Mesenchymal stem cell (in vitro differentiated cells and primary cell): ENCODE results near the gene PXMP4.
A peak's percentile ranks its signal among the peaks of the same experiment; 100 is the strongest.

Source experiments
- DNase-seq: peaks from one replicate; pipeline ENCODE4 v3.0.0-alpha.2; 2013
- H2AFZ ChIP-seq: one replicate; pipeline ENCODE4 v1.6.1; 2013; ENCODE audit warnings: low read depth, mild to moderate bottlenecking, control low read depth, inconsistent platforms, low read length, moderate library complexity
- H2AK5ac ChIP-seq: 2 replicates; pipeline ENCODE4 v1.6.1; 2013; ENCODE audit warnings: low read length, moderate library complexity, mild to moderate bottlenecking, inconsistent platforms; ENCODE audit not compliant: severe bottlenecking
- H2BK120ac ChIP-seq: one replicate; pipeline ENCODE4 v1.6.1; 2013; ENCODE audit warnings: low read depth, mild to moderate bottlenecking, inconsistent platforms, low read length, moderate library complexity
- H2BK12ac ChIP-seq, 2 experiments: one replicate each; pipeline ENCODE4 v1.6.1; 2013; ENCODE audit warnings: inconsistent platforms in 2 of 2, low read length in 2 of 2, mild to moderate bottlenecking in 2 of 2, moderate library complexity in 2 of 2, control low read depth in 1 of 2
- H2BK15ac ChIP-seq: one replicate; pipeline ENCODE4 v1.6.1; 2013; ENCODE audit warnings: mild to moderate bottlenecking, low read depth, inconsistent platforms; ENCODE audit not compliant: poor library complexity, severe bottlenecking
- H2BK5ac ChIP-seq: 2 replicates; pipeline ENCODE4 v1.6.1; 2013; ENCODE audit warnings: low read depth, mild to moderate bottlenecking, low read length, control low read depth, inconsistent platforms; ENCODE audit not compliant: poor library complexity, severe bottlenecking
- H3K14ac ChIP-seq, 2 experiments: one replicate each; pipeline ENCODE4 v1.6.1; 2013; ENCODE audit warnings: inconsistent platforms in 2 of 2, low read length in 2 of 2, control low read depth in 1 of 2, mild to moderate bottlenecking in 1 of 2, moderate library complexity in 1 of 2
- H3K18ac ChIP-seq, 2 experiments: one replicate each; pipeline ENCODE4 v1.6.1; 2013; ENCODE audit warnings: inconsistent platforms in 2 of 2, low read length in 2 of 2, control low read depth in 1 of 2, low read depth in 1 of 2, mild to moderate bottlenecking in 1 of 2
- H3K23ac ChIP-seq, 2 experiments: one replicate each; pipeline ENCODE4 v1.6.1; 2013; ENCODE audit warnings: inconsistent platforms in 2 of 2, low read length in 2 of 2, mild to moderate bottlenecking in 2 of 2, moderate library complexity in 2 of 2, control low read depth in 1 of 2
- H3K27ac ChIP-seq: 2 replicates; pipeline ENCODE4 v1.5.1; 2013; ENCODE audit warnings: mild to moderate bottlenecking, moderate library complexity, low read length, control low read depth, inconsistent platforms; ENCODE audit not compliant: poor library complexity, severe bottlenecking
- H3K27me3 ChIP-seq, 2 experiments: 2 replicates each; pipeline versions ENCODE4 v1.6.1 to v1.7.0; 2013; ENCODE audit warnings: low read length in 2 of 2, mild to moderate bottlenecking in 2 of 2, moderate library complexity in 2 of 2, control low read depth in 1 of 2, inconsistent platforms in 1 of 2; ENCODE audit not compliant: control insufficient read depth in 1 of 2, insufficient read depth in 1 of 2
- H3K36me3 ChIP-seq, 2 experiments: 2 replicates each; pipeline versions ENCODE4 v1.6.1 to v1.7.0; 2013; ENCODE audit warnings: low read length in 2 of 2, control low read depth in 1 of 2, inconsistent platforms in 1 of 2, low read depth in 1 of 2, mild to moderate bottlenecking in 1 of 2; ENCODE audit not compliant: insufficient read depth in 2 of 2, control insufficient read depth in 1 of 2
- H3K4ac ChIP-seq, 2 experiments: one replicate each; pipeline ENCODE4 v1.6.1; 2013; ENCODE audit warnings: inconsistent platforms in 2 of 2, low read length in 2 of 2, mild to moderate bottlenecking in 2 of 2, moderate library complexity in 2 of 2, control low read depth in 1 of 2, low read depth in 1 of 2
- H3K4me1 ChIP-seq: 2 replicates; pipeline ENCODE4 v1.6.1; 2013; ENCODE audit warnings: low read depth, low read length, control low read depth; ENCODE audit not compliant: control insufficient read depth, insufficient read depth
- H3K4me2 ChIP-seq: 2 replicates; pipeline ENCODE4 v1.6.1; 2013; ENCODE audit warnings: low read length, mild to moderate bottlenecking, inconsistent platforms; ENCODE audit not compliant: poor library complexity, severe bottlenecking
- H3K4me3 ChIP-seq, 2 experiments: 2 replicates each; pipeline versions ENCODE4 v1.5.1 to v1.7.0; 2013; ENCODE audit warnings: low read length in 2 of 2, mild to moderate bottlenecking in 2 of 2, control low read depth in 1 of 2, low read depth in 1 of 2; ENCODE audit not compliant: insufficient read depth in 1 of 2
- H3K79me1 ChIP-seq: replicated peaks from 2 replicates; pipeline ENCODE4 v1.6.1; 2013; ENCODE audit warnings: mild to moderate bottlenecking, control low read depth, low read length, inconsistent platforms; ENCODE audit not compliant: poor library complexity, severe bottlenecking
- H3K9ac ChIP-seq: 2 replicates; pipeline ENCODE4 v1.7.0; 2013; ENCODE audit warnings: mild to moderate bottlenecking, low read length, moderate library complexity
- H3K9me3 ChIP-seq: 2 replicates; pipeline ENCODE4 v1.7.0; 2013; ENCODE audit warnings: mild to moderate bottlenecking, low read length; ENCODE audit not compliant: control insufficient read depth
- H4K8ac ChIP-seq: one replicate; pipeline ENCODE4 v1.6.1; 2013; ENCODE audit warnings: inconsistent platforms, mild to moderate bottlenecking, low read length, moderate library complexity
- H4K91ac ChIP-seq: one replicate; pipeline ENCODE4 v1.6.1; 2013; ENCODE audit warnings: mild to moderate bottlenecking, low read length, inconsistent platforms
- WGBS: methylation state at CpG from one replicate; pipeline ENCODE4 v1.1.7; 2013; ENCODE audit warnings: mixed read lengths; 5-methylcytosine and 5-hydroxymethylcytosine counted together

Gene PXMP4

DNA sequence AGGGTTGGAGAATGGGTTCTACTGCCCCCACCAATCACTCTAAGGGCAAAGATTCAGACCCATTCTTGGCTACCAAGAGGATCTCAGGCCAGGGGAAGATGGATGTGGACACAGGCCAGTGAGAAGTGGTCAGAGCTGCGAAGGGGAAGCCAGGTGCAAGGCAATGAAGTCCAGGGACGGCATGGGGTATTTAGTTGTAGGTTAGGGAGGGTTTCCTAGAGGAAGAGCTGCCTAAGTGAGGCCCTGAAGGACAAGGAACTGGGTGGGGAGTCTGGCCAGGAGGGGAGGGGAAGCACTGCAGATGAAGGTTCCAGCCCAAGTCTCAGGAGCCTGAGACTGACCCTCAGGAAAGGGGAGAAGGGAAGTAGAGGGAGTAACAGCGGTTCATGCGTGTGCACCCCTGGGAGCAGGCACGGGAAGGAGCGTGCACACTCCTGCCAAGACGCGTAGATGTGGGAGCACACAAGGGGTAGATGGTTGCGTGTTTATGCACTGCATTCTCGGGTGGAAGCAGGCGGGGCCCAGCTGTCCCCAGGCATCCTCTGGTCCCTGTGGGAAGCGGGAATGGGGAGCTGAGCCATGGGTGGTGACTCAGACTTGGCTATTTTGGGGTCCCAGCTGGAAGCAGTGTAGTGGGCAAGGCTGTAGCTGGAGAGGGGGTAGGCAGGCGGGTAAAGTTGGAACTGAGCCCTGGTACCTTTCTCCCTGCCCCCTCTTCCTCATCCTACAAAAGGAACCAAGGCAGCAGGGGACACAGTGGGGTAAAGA is 50.1 kb downstream of the PXMP4 start:
- H2BK120ac ChIP-seq, result no peak overlapping the region
- no peak overlapping the region for H3K4me3 ChIP-seq
- no peak overlapping the region for H4K8ac ChIP-seq
- no peak overlapping the region for H3K23ac ChIP-seq
- no peak overlapping the region for H4K91ac ChIP-seq
- no peaks in the 10 kb centered on the region for H3K27me3 ChIP-seq
- H3K27ac ChIP-seq, result no peak overlapping the region
- no peak overlapping the region for H2AFZ ChIP-seq
- peaks cover 52% of the 10 kb centered on the region for H3K4me1 ChIP-seq
- peak overlapping the region; percentile 1 for H2AK5ac ChIP-seq
- H2BK5ac ChIP-seq, result no peak overlapping the region
- no peak overlapping the region for H3K14ac ChIP-seq
- no peaks in the 10 kb centered on the region for H3K9me3 ChIP-seq
- no peak overlapping the region for H3K4ac ChIP-seq
- WGBS, result 96% methylated on average over 13 of the region's 13 CpGs
- no peak overlapping the region for H2BK15ac ChIP-seq
- H3K79me1 ChIP-seq, result peaks cover 27% of the 10 kb centered on the region
- H2BK12ac ChIP-seq, result no peak overlapping the region
- no peak for DNase-seq
- H3K4me2 ChIP-seq, result no peak overlapping the region
- no peak overlapping the region for H3K9ac ChIP-seq
- no peak overlapping the region for H3K18ac ChIP-seq
- peaks cover 39 to 60% of the 10 kb centered on the region in 2 experiments for H3K36me3 ChIP-seq

GRCh38 chr20:33669224-33669623 is 50.9 kb downstream of the PXMP4 start:
- no peak overlapping the region for H3K4ac ChIP-seq
- H3K9me3 ChIP-seq, result no peaks in the 10 kb centered on the region
- H2BK15ac ChIP-seq, result no peak overlapping the region
- H3K36me3 ChIP-seq, result peaks cover 39 to 65% of the 10 kb centered on the region in 2 experiments
- H4K91ac ChIP-seq, result no peak overlapping the region
- H3K4me1 ChIP-seq, result peaks cover 56% of the 10 kb centered on the region
- no peak overlapping the region for H3K14ac ChIP-seq
- no peak overlapping the region for H2AFZ ChIP-seq
- DNase-seq, result no peak
- H3K18ac ChIP-seq, result no peak overlapping the region
- H2BK5ac ChIP-seq, result no peak overlapping the region
- H3K4me3 ChIP-seq, result no peak overlapping the region
- H3K27me3 ChIP-seq, result no peaks in the 10 kb centered on the region
- H3K27ac ChIP-seq, result no peak overlapping the region
- no peak overlapping the region for H3K9ac ChIP-seq
- no peak overlapping the region for H3K23ac ChIP-seq
- H3K79me1 ChIP-seq, result peaks cover 29% of the 10 kb centered on the region
- no peak overlapping the region for H4K8ac ChIP-seq
- H2BK12ac ChIP-seq, result no peak overlapping the region
- WGBS, result 98% methylated on average over 5 of the region's 5 CpGs
- no peak overlapping the region for H2AK5ac ChIP-seq
- H3K4me2 ChIP-seq, result no peak overlapping the region
- H2BK120ac ChIP-seq, result no peak overlapping the region

GRCh38 chr20:33668466-33669155 is 51.5 kb downstream of the PXMP4 start:
- Histone ChIP-seq H3K4me1 (peaks cover 61% of the 10 kb centered on the region), H4K91ac (peak overlapping the region; percentile 5), H3K9me3 (no peaks in the 10 kb centered on the region), H2BK5ac (no peak overlapping the region), H3K23ac (no peak overlapping the region), H3K4me2 (no peak overlapping the region), H2BK12ac (no peak overlapping the region), H3K27me3 (no peaks in the 10 kb centered on the region), H3K9ac (peak overlapping the region; percentile 87), H3K27ac (no peak overlapping the region), H3K79me1 (peaks cover 29% of the 10 kb centered on the region), H2AK5ac (no peak overlapping the region), H3K4me3 (no peak overlapping the region), H3K36me3 (peaks cover 39 to 65% of the 10 kb centered on the region in 2 experiments), H3K14ac (no peak overlapping the region), H3K4ac (no peak overlapping the region), H2AFZ (no peak overlapping the region), H2BK120ac (no peak overlapping the region), H2BK15ac (no peak overlapping the region), H3K18ac (no peak overlapping the region), H4K8ac (no peak overlapping the region)
- DNase-seq, result no peak
- whole genome bisulfite sequencing, result 99% methylated on average over 13 of the region's 13 CpGs

DNA sequence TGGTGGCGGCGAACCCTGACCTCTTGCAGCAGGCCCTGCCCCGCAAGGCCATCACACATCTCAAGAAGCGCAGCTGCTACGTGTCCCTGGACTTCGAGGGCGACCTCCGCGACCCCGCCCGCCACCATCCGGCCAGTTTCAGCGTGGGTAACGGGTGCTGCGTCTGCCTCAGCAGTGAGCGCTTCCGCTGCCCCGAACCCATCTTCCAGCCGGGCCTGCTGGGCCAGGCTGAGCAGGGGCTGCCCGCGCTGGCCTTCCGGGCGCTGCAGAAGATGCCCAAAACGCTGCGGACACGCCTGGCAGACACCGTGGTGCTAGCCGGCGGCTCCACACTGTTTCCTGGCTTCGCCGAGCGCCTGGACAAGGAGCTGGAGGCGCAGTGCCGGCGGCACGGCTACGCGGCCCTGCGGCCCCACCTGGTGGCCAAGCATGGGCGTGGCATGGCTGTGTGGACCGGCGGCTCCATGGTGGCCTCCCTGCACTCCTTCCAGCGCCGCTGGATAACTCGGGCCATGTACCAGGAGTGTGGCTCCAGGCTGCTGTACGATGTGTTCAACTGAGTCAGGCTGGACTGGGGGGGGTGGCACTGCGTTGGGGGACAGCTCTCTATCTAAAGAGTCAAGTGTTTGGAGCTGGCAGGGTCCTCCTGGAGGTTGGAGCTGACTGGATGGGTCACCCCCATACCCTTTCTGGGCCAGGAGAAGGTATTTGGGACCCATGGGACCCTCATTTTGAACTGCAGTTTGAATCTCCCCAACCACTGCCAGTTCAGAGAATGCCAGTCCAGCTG is 52.2 kb downstream of the PXMP4 start:
- 95% methylated on average over 47 of the region's 47 CpGs for WGBS
- Histone ChIP-seq H4K8ac (no peak overlapping the region), H3K4me3 (peak overlapping the region in 1 of 2 experiments; percentile 75), H3K14ac (no peak overlapping the region), H2BK5ac (no peak overlapping the region), H4K91ac (no peak overlapping the region), H3K27ac (no peak overlapping the region), H3K36me3 (peaks cover 39 to 65% of the 10 kb centered on the region in 2 experiments), H3K27me3 (no peaks in the 10 kb centered on the region), H2BK12ac (no peak overlapping the region), H2BK15ac (peak overlapping the region; percentile 12), H3K79me1 (peaks cover 29% of the 10 kb centered on the region), H2AFZ (no peak overlapping the region), H2AK5ac (no peak overlapping the region), H3K4me2 (no peak overlapping the region), H3K4ac (no peak overlapping the region), H3K23ac (no peak overlapping the region), H3K9ac (peak overlapping the region; percentile 87), H3K18ac (no peak overlapping the region), H3K9me3 (no peaks in the 10 kb centered on the region), H3K4me1 (peaks cover 57% of the 10 kb centered on the region), H2BK120ac (no peak overlapping the region)
- no peak for DNase-seq
